Left forelimb (tissue), 1 donor: ENCODE results near the gene ARRB2.

Experiments
- DNase-seq: peaks from one replicate; pipeline ENCODE4 v3.0.0-alpha.2; 2018; ENCODE audit warnings: low spot score

The ARRB2 gene

DNA sequence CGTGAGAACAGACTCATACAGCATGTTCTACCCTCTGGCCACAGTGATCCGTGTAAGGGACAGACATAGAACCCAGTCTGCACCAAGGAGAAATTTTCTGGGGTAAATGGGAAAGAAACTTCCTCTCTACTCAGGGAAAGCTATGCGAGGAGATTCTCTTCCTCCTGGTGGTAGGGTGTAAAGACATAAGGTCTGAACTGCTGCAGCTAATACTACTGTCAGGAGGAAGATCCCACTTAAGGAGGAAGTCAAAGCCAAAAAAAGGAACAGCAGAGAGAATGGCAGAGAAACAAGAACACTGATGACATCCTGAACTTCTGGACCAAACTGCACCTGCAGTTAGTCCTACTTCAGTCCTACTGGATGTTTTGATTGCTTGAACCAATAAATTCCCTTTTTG is 54.2 kb downstream of the ARRB2 start:
- DNase-seq, result no peak

DNA sequence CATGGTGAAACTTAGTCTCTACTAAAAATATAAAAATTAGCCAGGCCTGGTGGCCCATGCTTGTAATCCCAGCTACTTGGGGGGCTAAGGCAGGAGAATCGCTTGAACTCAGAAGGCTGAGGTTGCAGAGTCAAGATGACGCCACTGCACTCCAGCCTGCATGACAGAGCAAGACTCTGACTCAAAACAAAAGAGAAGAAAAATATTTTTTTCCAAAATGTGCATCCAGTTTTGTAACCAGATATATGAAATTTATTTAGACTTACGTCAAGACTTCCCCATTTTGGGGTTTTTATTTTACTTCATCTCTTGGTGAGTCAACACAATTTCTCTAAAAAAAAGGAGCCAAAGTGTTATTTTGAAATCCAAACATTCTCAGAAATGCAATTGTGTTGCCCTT is 55.8 kb downstream of the ARRB2 start:
- no peak for DNase-seq

DNA sequence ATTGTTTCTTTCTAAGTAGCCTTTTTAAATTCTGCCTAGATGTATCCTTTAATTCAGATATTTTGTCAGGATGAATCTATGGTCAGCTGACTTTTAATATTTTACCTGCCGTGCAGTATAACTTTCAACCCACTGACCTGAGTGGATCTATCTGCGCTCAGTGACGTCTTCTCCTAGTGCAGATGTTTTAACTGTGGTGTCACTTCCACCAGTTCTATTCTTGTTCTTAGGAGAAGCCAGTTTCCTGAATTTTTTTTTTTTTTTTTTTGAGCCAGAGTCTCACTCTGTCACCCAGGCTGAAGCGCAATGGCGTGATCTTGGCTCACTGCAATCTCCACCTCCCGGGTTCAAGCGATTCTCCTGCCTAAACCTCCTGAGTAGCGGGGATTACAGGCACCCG is 56.3 kb downstream of the ARRB2 start:
- no peak for DNase-seq

DNA sequence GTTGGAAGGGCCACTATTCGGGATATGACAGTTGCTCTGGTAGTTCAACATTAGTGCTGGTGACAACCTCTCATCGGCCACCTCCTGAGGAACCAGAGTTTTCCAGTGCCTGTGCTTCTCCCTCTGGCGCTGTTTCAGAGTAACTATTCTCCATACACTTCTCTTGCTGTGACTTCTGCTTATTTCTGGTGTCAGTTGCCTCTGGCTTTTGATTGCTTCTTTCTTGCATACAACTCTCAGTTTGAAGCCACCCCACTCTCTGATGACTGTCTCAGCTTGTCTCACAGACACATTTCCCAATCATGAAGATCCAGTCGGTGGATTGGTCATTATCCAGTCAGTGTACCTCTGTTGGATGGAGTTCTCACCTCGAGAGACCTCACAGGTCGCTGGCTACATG is 57.9 kb downstream of the ARRB2 start:
- no peak for DNase-seq

DNA sequence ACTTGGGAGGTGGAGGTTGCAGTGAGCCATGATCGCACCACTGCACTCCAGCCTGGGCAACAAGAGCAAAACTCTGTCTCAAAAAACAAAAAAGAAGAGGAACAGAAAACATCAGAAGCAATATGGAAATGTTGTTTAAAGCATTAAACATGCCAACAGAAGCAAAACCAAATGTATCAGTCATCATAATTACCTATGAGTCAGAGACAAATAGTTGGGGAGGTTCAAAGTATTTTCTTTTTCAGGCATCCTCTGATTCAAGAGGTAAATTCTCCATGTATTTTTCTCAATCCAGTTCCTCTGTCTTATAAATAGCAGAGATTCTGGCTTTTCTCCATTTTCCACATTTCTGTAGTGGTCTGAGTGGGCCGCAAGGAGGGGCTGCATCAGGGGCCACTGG is 59.2 kb downstream of the ARRB2 start:
- no peak for DNase-seq
